Stimulated activated memory B cell treated with anti-CD40 and anti-IgM and Interleukin-4, amounts not matched to agents 10 μg/mL and 1 μg/mL and 100 μg/mL, for 72 hours (primary cell): Measurements from ENCODE around the gene ZBTB8A.
A peak's percentile ranks its signal among the peaks of the same experiment; 100 is the strongest.

Source experiments
- ATAC-seq: fragments of 150-1000 bp; cut with Tn5 transposase; 2 replicates; pipeline ENCODE4 v1.10.0; 2021
- H3K27ac Mint-ChIP-seq: one replicate; pipeline ENCODE4 v1.8.0; 2022; ENCODE audit warnings: mild to moderate bottlenecking, mixed read lengths
- H3K27me3 Mint-ChIP-seq: one replicate; pipeline ENCODE4 v1.8.0; 2022; ENCODE audit warnings: mixed read lengths
- H3K36me3 Mint-ChIP-seq: one replicate; pipeline ENCODE4 v1.8.0; 2022; ENCODE audit warnings: mixed read lengths
- H3K4me1 Mint-ChIP-seq: one replicate; pipeline ENCODE4 v1.8.0; 2022; ENCODE audit warnings: mixed read lengths
- H3K4me3 Mint-ChIP-seq: one replicate; pipeline ENCODE4 v1.8.0; 2022; ENCODE audit warnings: mild to moderate bottlenecking, moderate library complexity, mixed read lengths
- H3K9me3 Mint-ChIP-seq: one replicate; pipeline ENCODE4 v1.8.0; 2022; ENCODE audit warnings: mixed read lengths

Gene ZBTB8A

DNA sequence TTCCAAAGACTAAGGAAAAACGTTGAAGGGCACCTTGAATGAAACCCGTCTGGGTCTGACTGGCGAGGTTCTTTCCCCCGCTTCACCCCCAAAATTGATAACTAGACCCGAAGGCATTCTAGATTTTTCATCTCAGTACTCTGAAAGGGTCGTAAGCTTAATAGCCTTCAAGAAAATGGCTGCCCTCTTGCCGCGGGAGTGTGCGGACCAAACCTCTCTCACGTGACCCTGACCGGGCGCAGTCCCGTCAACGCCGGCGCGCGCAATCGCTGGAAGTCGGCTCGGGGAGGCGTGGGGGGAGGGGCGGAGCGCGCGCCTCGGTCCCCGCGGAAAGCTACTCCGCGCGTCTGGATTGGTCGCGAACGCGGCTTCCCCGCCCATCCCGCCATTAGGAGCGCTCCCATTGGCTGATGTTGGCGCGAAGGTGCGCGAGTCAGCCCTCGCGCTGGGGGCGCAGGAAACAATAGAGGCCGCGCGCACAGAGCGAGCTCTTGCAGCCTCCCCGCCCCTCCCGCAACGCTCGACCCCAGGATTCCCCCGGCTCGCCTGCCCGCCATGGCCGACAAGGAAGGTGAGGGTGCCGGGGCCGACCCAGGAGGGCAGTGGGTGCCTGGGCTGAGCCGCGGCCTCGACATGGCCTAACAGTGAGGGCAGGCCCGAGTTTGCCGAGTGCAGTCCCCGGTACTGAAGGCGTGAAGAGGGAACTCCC is 111.7 kb downstream of the ZBTB8A start, which contains the start of gene RBBP4:
RBBP4 (plus strand) TSS at position 457 of the 709 bp plus-strand sequence; CDS start at position 556, 99 bp downstream.
- peak within 1 kb of the TSS; percentile 81 for H3K4me3 Mint-ChIP-seq
- H3K27ac Mint-ChIP-seq, result peak within 1 kb of the TSS; percentile 97
- ATAC-seq, result peak; percentile 97
- peaks cover 60% of the 10 kb centered on the region for H3K4me1 Mint-ChIP-seq
- no peaks in the 10 kb centered on the region for H3K27me3 Mint-ChIP-seq
- peaks cover 30% of the 10 kb centered on the region for H3K36me3 Mint-ChIP-seq
- H3K9me3 Mint-ChIP-seq, result no peaks in the 10 kb centered on the region

DNA sequence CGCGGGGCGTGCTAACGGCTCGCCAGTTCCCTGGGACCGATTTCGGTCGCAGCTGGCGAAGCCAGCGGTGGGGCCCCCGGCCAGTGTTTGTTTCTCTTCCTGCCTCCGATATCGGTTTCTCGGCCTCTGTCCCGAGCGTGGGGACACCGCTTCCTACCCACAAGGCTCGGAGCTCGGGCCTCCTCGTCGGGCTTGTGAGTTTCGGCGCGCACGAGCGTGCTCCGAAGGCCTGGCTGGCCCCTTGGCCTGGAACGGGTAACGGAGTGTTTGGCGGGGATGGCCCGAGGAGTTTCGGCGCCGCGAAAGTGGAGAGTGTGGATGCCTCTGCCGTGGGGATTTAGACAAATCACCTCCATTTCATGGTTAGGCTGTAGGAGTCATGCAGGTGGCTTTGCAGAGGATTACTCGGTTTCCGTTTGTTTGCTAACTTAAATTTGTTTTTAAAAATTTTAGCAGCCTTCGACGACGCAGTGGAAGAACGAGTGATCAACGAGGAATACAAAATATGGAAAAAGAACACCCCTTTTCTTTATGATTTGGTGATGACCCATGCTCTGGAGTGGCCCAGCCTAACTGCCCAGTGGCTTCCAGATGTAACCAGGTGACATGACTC is 112.3 kb downstream of the ZBTB8A start:
- H3K4me1 Mint-ChIP-seq, result peaks cover 60% of the 10 kb centered on the region
- H3K27ac Mint-ChIP-seq, result peak overlapping the region; percentile 97
- peak overlapping the region; percentile 81 for H3K4me3 Mint-ChIP-seq
- ATAC-seq, result peak; percentile 1
- no peaks in the 10 kb centered on the region for H3K9me3 Mint-ChIP-seq
- peaks cover 31% of the 10 kb centered on the region for H3K36me3 Mint-ChIP-seq
- no peaks in the 10 kb centered on the region for H3K27me3 Mint-ChIP-seq

DNA sequence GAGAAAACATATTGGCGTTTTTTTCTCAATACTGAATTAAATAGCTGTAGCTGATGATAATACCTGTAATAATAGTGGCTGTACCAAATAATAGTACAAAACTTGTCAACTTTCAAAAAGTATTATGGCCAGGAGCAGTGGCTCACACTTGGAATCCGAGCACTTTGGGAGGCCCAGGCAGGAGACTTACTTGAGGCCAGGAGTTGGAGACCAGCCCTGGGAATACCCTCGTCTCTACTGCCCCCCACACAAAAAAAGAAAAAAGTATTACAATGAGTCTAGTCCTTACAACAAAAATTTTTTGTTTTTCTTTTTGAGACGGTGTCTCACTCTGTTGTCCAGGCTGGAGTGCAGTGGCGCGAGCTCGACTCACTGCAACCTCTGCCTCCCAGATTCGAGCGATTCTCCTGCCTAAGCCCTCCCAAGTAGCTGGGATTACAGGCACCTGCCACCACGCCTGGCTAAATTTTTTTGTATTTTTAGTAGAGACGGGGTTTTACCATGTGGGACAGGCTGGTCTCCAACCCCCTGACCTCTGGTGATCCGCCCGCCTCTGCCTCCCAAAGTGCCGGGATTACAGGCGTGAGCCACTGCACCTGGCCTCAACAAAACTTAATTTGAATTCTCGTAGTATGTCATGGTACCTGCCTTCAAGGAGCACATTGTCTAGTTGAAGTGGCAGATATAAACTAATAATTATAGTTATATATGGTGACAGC is 113.2 kb downstream of the ZBTB8A start:
- H3K36me3 Mint-ChIP-seq, result peaks cover 39% of the 10 kb centered on the region
- H3K27me3 Mint-ChIP-seq, result no peaks in the 10 kb centered on the region
- H3K27ac Mint-ChIP-seq, result peak overlapping the region; percentile 97
- ATAC-seq, result no peak
- H3K4me3 Mint-ChIP-seq, result peak overlapping the region; percentile 81
- H3K9me3 Mint-ChIP-seq, result no peaks in the 10 kb centered on the region
- H3K4me1 Mint-ChIP-seq, result peaks cover 63% of the 10 kb centered on the region
